Muscle of leg (tissue), 11 donors: ENCODE results near the gene BTN3A1. TPM values are rescaled to one million over a fixed set of nuclear protein-coding genes. Genes with fewer than 3 reads are reported as not detected.
"Not testable (repeated sequence)": the region's sequence is repeated elsewhere in the genome, so short reads cannot be mapped to it uniquely, and the experiment has no call there.

ENCODE experiments used
- DNase-seq: peaks from one replicate; pipeline ENCODE4 v3.0.0; 2013
- H3K27ac ChIP-seq: one replicate; pipeline ENCODE4 v1.5.1; 2013; ENCODE audit warnings: mild to moderate bottlenecking, low read length, control low read depth
- H3K27me3 ChIP-seq: one replicate; pipeline ENCODE4 v1.6.1; 2013; ENCODE audit warnings: low read length; ENCODE audit not compliant: control insufficient read depth, insufficient read depth
- H3K36me3 ChIP-seq: one replicate; pipeline ENCODE4 v1.6.1; 2013; ENCODE audit warnings: low read length; ENCODE audit not compliant: control insufficient read depth, insufficient read depth
- H3K4me1 ChIP-seq: one replicate; pipeline ENCODE4 v1.6.1; 2013; ENCODE audit warnings: low read length; ENCODE audit not compliant: control insufficient read depth, insufficient read depth
- H3K4me3 ChIP-seq: one replicate; pipeline ENCODE4 v1.5.1; 2013; ENCODE audit warnings: low read length, control low read depth
- H3K9me3 ChIP-seq: replicated peaks from 2 replicates; pipeline ENCODE4 v1.6.1; 2013; ENCODE audit warnings: low read depth, low read length; ENCODE audit not compliant: control insufficient read depth
- WGBS: methylation state at CpG from one replicate; pipeline ENCODE4 v1.1.5; 2013; ENCODE audit warnings: missing lambda C conversion rate; ENCODE audit not compliant: insufficient coverage; 5-methylcytosine and 5-hydroxymethylcytosine counted together
- polyA plus RNA-seq, 8 donors: library from polyadenylated mRNA; unstranded; fragments of 120-200 nt; gene quantifications; one replicate each; pipeline versions ENCODE4 v1.2.1 to v1.2.3, GENCODE V29; 2013; ENCODE audit warnings: inconsistent platforms in 1 of 8, low replicate concordance in 1 of 8; ENCODE audit not compliant: insufficient read length in 8 of 8, insufficient read depth in 1 of 8
- total RNA-seq: library from RNA; stranded (reverse); fragments of 120-200 nt; gene quantifications from one replicate; pipeline ENCODE4 v1.2.4, GENCODE V29; 2013

The BTN3A1 gene
- total and polyA plus RNA-seq, 9 donors: 16.3 to 25.1 (median 21.8) TPM

DNA sequence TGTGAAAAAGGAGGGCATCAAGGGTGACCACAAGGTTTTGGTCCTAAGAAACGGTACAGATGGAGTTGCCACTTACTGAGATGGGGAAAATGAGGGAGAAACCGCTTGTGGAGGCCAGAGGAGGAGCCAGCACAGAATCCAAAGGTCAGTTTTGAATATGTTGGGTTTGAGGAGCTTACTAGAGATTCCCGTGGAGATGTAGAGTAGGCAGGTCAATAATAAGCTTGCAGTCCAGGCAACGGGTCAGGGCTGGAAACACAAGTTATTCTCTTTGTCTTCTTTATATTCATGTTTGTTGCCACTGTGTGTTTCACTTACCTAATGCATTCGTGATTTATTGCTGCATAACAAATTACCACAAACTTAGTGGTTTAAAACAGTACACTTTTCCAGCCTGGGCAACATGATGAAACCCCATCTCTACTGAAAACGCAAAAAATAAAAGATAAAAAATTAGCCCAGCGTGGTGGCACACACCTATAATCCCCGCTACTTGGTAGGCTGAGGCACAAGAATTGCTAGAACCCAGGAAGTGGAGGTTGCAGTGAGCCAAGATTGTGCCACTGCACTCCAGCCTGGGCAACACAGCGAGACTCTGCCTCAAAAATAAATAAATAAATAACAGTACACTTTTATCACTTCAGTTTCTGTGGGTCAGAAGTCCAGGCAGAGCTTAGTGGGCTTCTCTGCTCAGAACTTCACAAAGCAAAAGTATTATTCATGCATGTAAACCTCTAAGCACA, 39.8 kb upstream of the BTN3A1 start:
- peaks cover 10% of the 10 kb centered on the region for H3K4me1 ChIP-seq
- H3K9me3 ChIP-seq: no peaks in the 10 kb centered on the region
- DNase-seq: no peak
- no peak overlapping the region for H3K4me3 ChIP-seq
- 91% methylated on average over 5 of the region's 9 CpGs for WGBS
- H3K27me3 ChIP-seq: no peaks in the 10 kb centered on the region
- no peaks in the 10 kb centered on the region for H3K36me3 ChIP-seq
- H3K27ac ChIP-seq: no peak overlapping the region

DNA sequence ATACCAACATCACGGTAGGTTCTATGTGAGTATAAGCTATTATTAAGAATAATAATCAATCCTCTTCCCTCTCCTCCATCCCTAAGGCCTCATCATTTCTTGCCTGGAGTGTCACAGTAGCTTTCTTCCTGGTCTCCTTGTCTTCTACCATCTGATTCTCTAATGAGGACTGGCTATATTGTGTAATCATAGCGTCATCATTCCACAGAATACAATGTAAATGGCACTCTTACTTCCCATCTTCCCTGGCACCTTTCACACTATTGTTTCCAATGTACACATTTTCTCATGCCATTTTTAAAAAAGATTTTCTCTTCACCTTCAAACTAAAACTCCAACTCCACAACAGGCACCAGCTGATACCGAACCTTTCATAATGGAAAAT, 39.2 kb upstream of the BTN3A1 start:
- Histone ChIP-seq H3K4me1 (peaks cover 10% of the 10 kb centered on the region), H3K27me3 (no peaks in the 10 kb centered on the region), H3K27ac (no peak overlapping the region), H3K36me3 (no peaks in the 10 kb centered on the region), H3K4me3 (no peak overlapping the region), H3K9me3 (no peaks in the 10 kb centered on the region)
- no CpG with 5 or more reads among the region's 3 CpGs for WGBS
- no peak for DNase-seq

DNA sequence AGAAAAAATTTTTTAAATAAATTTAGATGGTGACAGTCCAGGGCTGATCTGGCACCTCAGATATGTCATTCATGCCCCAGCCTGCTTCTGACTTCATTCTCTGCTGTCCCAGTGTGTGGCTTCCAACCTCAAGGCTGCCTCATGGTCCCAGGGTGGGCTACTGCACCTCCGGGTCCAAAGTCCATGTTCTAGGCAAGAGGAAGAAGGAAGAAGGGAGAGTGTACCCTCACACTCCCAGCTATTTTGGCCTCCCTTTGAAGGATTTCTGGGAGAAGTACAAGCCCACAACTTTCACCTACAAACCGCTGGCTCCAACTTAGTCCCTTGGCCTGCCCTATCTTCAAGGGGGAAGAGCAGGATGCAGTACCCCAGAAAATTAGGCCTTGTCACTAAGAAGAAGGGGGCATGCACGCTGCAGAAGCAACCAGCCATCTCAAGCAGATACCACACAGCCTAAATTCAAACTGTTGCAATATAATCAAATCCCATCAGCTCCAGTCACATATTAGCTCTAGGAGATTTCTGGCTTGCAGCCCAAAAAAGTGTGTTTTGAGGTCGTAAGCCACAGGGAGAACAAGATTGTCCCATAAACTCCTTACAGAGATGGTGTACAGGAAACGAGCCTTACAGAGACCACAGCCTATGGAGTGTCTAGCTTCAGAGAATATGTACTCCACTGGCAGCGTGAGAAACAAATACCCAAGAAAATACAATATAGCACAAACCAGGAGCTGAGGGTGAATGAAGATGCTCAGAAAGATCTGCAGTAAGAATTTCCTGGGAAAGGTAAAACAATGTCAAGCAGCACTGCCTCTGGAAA, 38.0 kb upstream of the BTN3A1 start:
- peak overlapping the region; percentile 85 for H3K4me3 ChIP-seq
- H3K36me3 ChIP-seq: peaks cover under 1% of the 10 kb centered on the region
- peaks cover 10% of the 10 kb centered on the region for H3K4me1 ChIP-seq
- H3K9me3 ChIP-seq: no peaks in the 10 kb centered on the region
- H3K27me3 ChIP-seq: no peaks in the 10 kb centered on the region
- WGBS: 51% methylated on average over 2 of the region's 6 CpGs
- H3K27ac ChIP-seq: peak overlapping the region; percentile 100
- peak; percentile 56 for DNase-seq

DNA sequence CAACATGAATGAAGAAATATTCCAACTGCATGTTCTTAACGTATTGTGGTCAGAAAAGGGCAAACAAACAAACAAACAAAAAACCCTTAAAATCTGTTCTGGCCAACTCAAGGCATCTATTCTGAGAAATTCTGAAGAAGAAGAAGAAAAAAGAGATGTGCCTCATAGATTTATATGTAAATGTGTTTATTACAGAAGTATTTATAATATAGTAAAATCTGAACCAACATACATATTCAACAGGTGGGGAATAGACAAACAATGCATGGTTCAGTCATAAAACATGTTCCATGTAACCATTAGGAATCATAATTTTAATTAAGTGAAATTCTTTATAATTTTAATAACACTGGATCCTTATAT, 36.5 kb upstream of the BTN3A1 start:
- Histone ChIP-seq H3K9me3 (no peaks in the 10 kb centered on the region), H3K27me3 (no peaks in the 10 kb centered on the region), H3K27ac (peak overlapping the region; percentile 100), H3K4me1 (peaks cover 10% of the 10 kb centered on the region), H3K36me3 (peaks cover 14% of the 10 kb centered on the region), H3K4me3 (peak overlapping the region; percentile 85)
- no peak for DNase-seq
- WGBS: no CpG with 5 or more reads among the region's 1 CpG

DNA sequence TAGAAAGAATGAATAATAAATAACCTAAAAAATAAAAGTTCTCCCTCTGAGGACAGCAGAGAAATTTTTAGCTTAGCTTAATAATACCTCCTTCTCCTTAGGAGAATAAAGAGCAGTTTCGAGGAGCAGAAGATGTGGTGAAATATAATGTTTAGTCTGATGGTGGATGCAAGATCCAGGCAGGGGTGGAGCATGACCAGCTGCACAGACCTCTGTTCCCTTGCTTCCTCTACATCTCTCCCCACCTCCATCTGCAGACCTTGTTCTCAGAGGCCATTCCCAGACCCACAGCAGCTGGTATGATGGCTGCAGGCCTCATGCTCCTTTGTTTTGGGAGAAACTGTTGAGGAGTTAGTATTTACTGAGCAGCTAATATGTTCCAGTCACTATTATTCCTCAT, 35.6 kb upstream of the BTN3A1 start:
- WGBS: no CpG with 5 or more reads among the region's 1 CpG
- DNase-seq: peak; percentile 52
- Histone ChIP-seq H3K36me3 (peaks cover 14% of the 10 kb centered on the region), H3K27ac (no peak overlapping the region), H3K4me1 (peaks cover 10% of the 10 kb centered on the region), H3K4me3 (no peak overlapping the region), H3K9me3 (no peaks in the 10 kb centered on the region), H3K27me3 (no peaks in the 10 kb centered on the region)

DNA sequence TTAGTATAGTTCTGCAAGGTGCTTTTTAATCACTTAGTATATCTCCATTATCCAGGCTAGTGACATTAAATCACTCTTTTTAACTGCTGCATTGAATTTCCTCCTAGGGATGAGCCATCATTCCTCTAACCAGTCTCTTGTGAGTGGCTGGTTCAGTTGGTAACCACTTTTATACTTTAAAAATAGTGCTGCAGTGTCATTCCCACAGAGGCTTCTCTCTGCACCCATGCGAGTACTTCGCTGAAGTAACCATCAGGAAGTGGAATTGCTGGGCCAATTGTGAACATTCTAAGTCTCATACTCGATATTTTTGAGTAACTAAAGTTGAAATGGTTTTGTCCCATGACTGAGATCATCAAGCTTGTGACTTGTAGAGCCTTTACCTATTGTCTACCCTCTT, 35.0 kb upstream of the BTN3A1 start:
- WGBS: 91% methylated on average over 2 of the region's 3 CpGs
- Histone ChIP-seq H3K4me1 (peaks cover 10% of the 10 kb centered on the region), H3K36me3 (peaks cover 14% of the 10 kb centered on the region), H3K4me3 (no peak overlapping the region), H3K27ac (no peak overlapping the region), H3K27me3 (no peaks in the 10 kb centered on the region), H3K9me3 (no peaks in the 10 kb centered on the region)
- no peak for DNase-seq

DNA sequence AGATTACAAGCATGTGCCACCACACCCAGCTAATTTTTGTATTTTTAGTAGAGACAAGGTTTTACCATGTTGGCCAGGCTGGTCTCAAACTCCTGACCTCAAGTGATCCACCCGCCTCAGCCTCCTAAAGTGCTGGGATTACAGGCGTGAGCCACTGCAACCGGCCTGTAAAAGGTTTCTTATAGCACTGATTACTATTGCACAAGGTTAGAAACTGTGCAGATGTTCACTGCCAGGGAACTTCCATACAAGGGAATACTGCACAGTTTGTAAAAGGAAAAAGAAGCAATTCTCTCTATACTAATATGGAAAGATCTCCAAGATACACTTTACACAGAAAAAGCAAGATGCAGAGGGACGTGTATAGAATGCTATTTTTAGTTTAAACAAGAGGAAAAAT, 30.3 kb upstream of the BTN3A1 start:
- H3K4me1 ChIP-seq, DNase-seq, H3K4me3 ChIP-seq, H3K9me3 ChIP-seq, H3K27me3 ChIP-seq, H3K27ac ChIP-seq: not testable (repeated sequence)
- peaks cover 46% of the 10 kb centered on the region for H3K36me3 ChIP-seq
- WGBS: no CpG with 5 or more reads among the region's 4 CpGs

DNA sequence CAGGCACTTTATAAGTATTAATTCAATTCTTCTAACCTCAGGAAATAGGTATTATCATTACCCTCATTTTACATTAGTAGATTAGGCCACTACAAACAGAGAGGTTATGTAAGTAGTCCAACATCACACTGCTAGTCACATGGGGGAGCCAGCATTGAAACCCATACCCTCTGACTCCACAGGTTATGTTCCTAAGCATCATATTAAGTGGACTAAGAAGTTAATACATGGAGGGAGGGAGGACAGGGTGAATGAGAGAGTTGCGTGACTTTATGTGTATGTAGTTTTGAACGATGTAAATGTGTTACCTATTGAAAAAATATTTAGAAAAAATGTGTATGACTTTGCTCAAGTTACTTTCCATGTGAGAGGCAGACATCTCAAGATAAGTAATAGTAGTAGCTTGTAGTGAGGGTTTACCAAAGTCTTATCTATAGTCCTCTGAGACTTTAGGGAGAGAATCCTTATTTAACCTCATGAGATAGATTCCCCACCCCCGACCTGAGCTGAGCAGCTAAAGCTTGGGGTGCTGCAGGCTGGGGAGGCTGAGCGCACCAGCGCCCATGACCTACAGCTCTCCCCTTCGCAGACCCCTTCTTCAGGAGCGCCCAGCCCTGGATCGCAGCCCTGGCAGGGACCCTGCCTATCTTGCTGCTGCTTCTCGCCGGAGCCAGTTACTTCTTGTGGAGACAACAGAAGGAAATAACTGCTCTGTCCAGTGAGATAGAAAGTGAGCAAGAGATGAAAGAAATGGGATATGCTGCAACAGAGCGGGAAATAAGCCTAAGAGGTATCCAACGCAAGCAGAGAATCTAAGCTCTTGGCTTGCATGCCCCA, 29.5 kb upstream of the BTN3A1 start:
- H3K4me1 ChIP-seq: no peaks in the 10 kb centered on the region
- no peaks in the 10 kb centered on the region for H3K9me3 ChIP-seq
- DNase-seq: no peak
- no peak overlapping the region for H3K27ac ChIP-seq
- H3K27me3 ChIP-seq: no peaks in the 10 kb centered on the region
- WGBS: 95% methylated on average over 6 of the region's 12 CpGs
- no peak overlapping the region for H3K4me3 ChIP-seq
- H3K36me3 ChIP-seq: peaks cover 46% of the 10 kb centered on the region

DNA sequence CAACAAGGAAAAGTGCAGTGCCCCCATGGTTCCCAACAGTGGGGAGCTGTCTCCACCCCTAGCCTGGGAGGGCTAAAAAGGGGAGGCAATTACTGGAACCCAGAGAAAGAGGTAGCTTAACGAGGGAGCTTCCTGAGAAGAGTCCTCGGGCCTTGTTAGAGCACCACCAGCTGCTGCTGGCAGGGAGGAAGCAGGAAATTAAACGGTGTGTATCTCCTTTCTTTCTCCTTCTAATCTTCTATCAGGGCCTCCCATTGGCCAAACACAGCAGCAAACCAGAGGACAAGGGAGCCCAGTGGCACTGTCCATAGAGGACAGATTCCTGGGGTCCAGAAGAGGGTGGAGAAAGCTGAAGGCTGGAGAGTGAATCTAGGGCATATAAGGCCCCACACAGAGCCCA, 26.8 kb upstream of the BTN3A1 start:
- Histone ChIP-seq H3K27me3 (no peaks in the 10 kb centered on the region), H3K4me1 (no peaks in the 10 kb centered on the region), H3K36me3 (peaks cover 36% of the 10 kb centered on the region), H3K27ac (no peak overlapping the region), H3K9me3 (no peaks in the 10 kb centered on the region), H3K4me3 (no peak overlapping the region)
- WGBS: no CpG with 5 or more reads among the region's 3 CpGs
- no peak for DNase-seq

DNA sequence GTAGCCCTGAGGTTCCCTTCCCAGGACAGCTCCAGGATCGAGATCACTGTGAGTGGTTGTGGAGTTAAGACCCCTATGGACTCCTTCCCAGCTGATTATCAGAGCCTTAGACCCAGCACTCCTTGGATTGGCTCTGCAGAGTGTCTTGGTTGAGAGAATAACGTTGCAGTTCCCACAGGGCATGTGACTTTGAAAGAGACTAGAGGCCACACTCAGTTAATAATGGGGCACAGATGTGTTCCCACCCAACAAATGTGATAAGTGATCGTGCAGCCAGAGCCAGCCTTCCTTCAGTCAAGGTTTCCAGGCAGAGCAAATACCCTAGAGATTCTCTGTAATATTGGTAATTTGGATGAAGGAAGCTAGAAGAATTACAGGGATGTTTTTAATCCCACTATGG, 24.4 kb upstream of the BTN3A1 start:
- no peaks in the 10 kb centered on the region for H3K27me3 ChIP-seq
- no peaks in the 10 kb centered on the region for H3K9me3 ChIP-seq
- WGBS: 0% methylated on average over 1 of the region's 3 CpGs
- DNase-seq: no peak
- H3K4me3 ChIP-seq: no peak overlapping the region
- no peak overlapping the region for H3K27ac ChIP-seq
- H3K4me1 ChIP-seq: no peaks in the 10 kb centered on the region
- peaks cover 30% of the 10 kb centered on the region for H3K36me3 ChIP-seq
